CD4-positive, alpha-beta T cell (primary cell): ENCODE data around the gene CADM2. TPM values are rescaled to one million over a fixed set of nuclear protein-coding genes. Genes with fewer than 3 reads are reported as not detected.

ENCODE experiments used
- ATAC-seq: fragments of 200-7000 bp; cut with Tn5 transposase; one replicate; pipeline ENCODE4 v1.10.0; 2022; ENCODE audit warnings: mild to moderate bottlenecking; ENCODE audit not compliant: poor library complexity
- CTCF ChIA-PET: fragments of 350-600 bp; sonication (Branson Sonifier 250); formaldehyde crosslinking; loops from one replicate; lab custom pipeline; 2021; ENCODE audit warnings: antibody characterized with exemption, inconsistent platforms; lab: Charles Lee
- POLR2A ChIA-PET: fragments of 350-600 bp; sonication (Branson Sonifier 250); formaldehyde crosslinking; loops from one replicate; lab custom pipeline; 2021; ENCODE audit warnings: antibody characterized with exemption, inconsistent platforms; lab: Charles Lee
- DNase-seq, 14 experiments: peaks; one replicate each; pipeline ENCODE4 v3.0.0-alpha.2; 2013 to 2020; ENCODE audit warnings: mixed read lengths in 2 of 14
- H3K27ac ChIP-seq, 2 donors: one replicate each; pipeline versions ENCODE4 v1.5.1 to v1.7.0; 2013; ENCODE audit warnings: low read length in 2 of 2, low read depth in 1 of 2, mild to moderate bottlenecking in 1 of 2
- H3K27me3 ChIP-seq, 2 experiments: 1 replicate in 1 of 2; 2 replicates in 1 of 2; pipeline versions ENCODE4 v1.6.1 to v1.7.0; 2013; ENCODE audit warnings: low read length in 2 of 2, control low read depth in 1 of 2, mild to moderate bottlenecking in 1 of 2, moderate library complexity in 1 of 2; ENCODE audit not compliant: insufficient read depth in 2 of 2, control insufficient read depth in 1 of 2
- H3K36me3 ChIP-seq: one replicate; pipeline ENCODE4 v1.6.1; 2013; ENCODE audit warnings: low read length, control low read depth; ENCODE audit not compliant: insufficient read depth
- H3K4me1 ChIP-seq: one replicate; pipeline ENCODE4 v1.6.1; 2013; ENCODE audit warnings: low read length, control low read depth; ENCODE audit not compliant: insufficient read depth
- H3K4me3 ChIP-seq: one replicate; pipeline ENCODE4 v1.5.1; 2013; ENCODE audit warnings: mild to moderate bottlenecking, low read length, moderate library complexity
- H3K9me3 ChIP-seq, 2 experiments: 1 replicate in 1 of 2; 2 replicates in 1 of 2; pipeline versions ENCODE4 v1.6.1 to v1.7.0; 2013; ENCODE audit warnings: low read length in 2 of 2, mild to moderate bottlenecking in 2 of 2, control low read depth in 1 of 2, moderate library complexity in 1 of 2; ENCODE audit not compliant: control insufficient read depth in 1 of 2, insufficient read depth in 1 of 2
- H3K27ac Mint-ChIP-seq: one replicate; pipeline ENCODE4 v1.8.0; 2020; ENCODE audit warnings: mixed read lengths
- H3K27me3 Mint-ChIP-seq: one replicate; pipeline ENCODE4 v1.8.0; 2021; ENCODE audit warnings: mixed read lengths
- H3K36me3 Mint-ChIP-seq: one replicate; pipeline ENCODE4 v1.8.0; 2021; ENCODE audit warnings: low read depth, mixed read lengths
- H3K4me1 Mint-ChIP-seq: one replicate; pipeline ENCODE4 v1.8.0; 2021; ENCODE audit warnings: low read depth, mixed read lengths
- H3K4me3 Mint-ChIP-seq: one replicate; pipeline ENCODE4 v1.8.0; 2020; ENCODE audit warnings: mild to moderate bottlenecking, mixed read lengths
- H3K9me3 Mint-ChIP-seq: one replicate; pipeline ENCODE4 v1.8.0; 2020; ENCODE audit warnings: mixed read lengths
- CTCF ChIP-seq: fragments of 200-600 bp; IDR thresholded peaks from one replicate; pipeline ENCODE4 v1.8.0; 2022; ENCODE audit warnings: antibody characterized with exemption, mild to moderate bottlenecking
- intact Hi-C, 2 experiments: fragments of 100-400 bp; cut with DNase I in 1 of 2; cut with micrococcal nuclease in 1 of 2; formaldehyde crosslinking; loops; one replicate each; pipeline versions ENCODE4 v1.15.1 to v1.9.0; 2023 to 2025; cut with DNase I, micrococcal nuclease
- total RNA-seq, 174 experiments: library from RNA in 2 of 174; stranded (reverse) in 2 of 174; gene quantifications; one replicate each; pipeline ENCODE4 v1.2.3 and lab custom pipeline; 2021 to 2026

Gene CADM2
- total RNA-seq, 2 experiments from 2014 or later, result 0.03 to 0.11 TPM

GRCh38 chr3:85678713-85679112, 719.9 kb downstream of the CADM2 start:
- CTCF ChIA-PET, result no interaction called here
- DNase-seq (no peak), ATAC-seq (no peak)
- H3K27ac ChIP-seq, result no peak overlapping the region
- Mint-ChIP-seq H3K36me3 (no peaks in the 10 kb centered on the region), H3K27me3 (no peaks in the 10 kb centered on the region), H3K4me1 (no peaks in the 10 kb centered on the region), H3K27ac (no peak overlapping the region), H3K4me3 (no peak overlapping the region), H3K9me3 (no peaks in the 10 kb centered on the region)
- no peaks in the 10 kb centered on the region for H3K4me1 ChIP-seq
- no peaks in the 10 kb centered on the region for H3K27me3 ChIP-seq
- POLR2A ChIA-PET, result no interaction called here
- no peak overlapping the region for H3K4me3 ChIP-seq
- intact Hi-C loops, result no loop called here
- H3K36me3 ChIP-seq, result no peaks in the 10 kb centered on the region
- no peaks in the 10 kb centered on the region for H3K9me3 ChIP-seq
- no peak for TF ChIP-seq CTCF

- no peak for TF ChIP-seq CTCF
- intact Hi-C loops, result no loop called here
- Mint-ChIP-seq H3K9me3 (no peaks in the 10 kb centered on the region), H3K27me3 (no peaks in the 10 kb centered on the region), H3K36me3 (no peaks in the 10 kb centered on the region), H3K4me3 (no peak overlapping the region), H3K27ac (no peak overlapping the region), H3K4me1 (no peaks in the 10 kb centered on the region)
- H3K27ac ChIP-seq, result no peak overlapping the region
- H3K4me1 ChIP-seq, result no peaks in the 10 kb centered on the region
- H3K36me3 ChIP-seq, result no peaks in the 10 kb centered on the region
- DNase-seq (no peak), ATAC-seq (no peak)
- no peak overlapping the region for H3K4me3 ChIP-seq
- ChIA-PET CTCF (no interaction called here), POLR2A (no interaction called here)
- no peaks in the 10 kb centered on the region for H3K27me3 ChIP-seq
- peaks cover 0 to 9% of the 10 kb centered on the region in 2 experiments for H3K9me3 ChIP-seq
Measured at GRCh38 chr3:85681906-85682305, 723.1 kb downstream of the CADM2 start.

GRCh38 chr3:85691196-85691595, 732.4 kb downstream of the CADM2 start:
- Mint-ChIP-seq H3K27ac (no peak overlapping the region), H3K36me3 (no peaks in the 10 kb centered on the region), H3K9me3 (peaks cover 6% of the 10 kb centered on the region), H3K27me3 (no peaks in the 10 kb centered on the region), H3K4me1 (no peaks in the 10 kb centered on the region), H3K4me3 (no peak overlapping the region)
- Histone ChIP-seq H3K4me3 (no peak overlapping the region), H3K27ac (no peak overlapping the region), H3K9me3 (peaks cover 0 to 11% of the 10 kb centered on the region in 2 experiments), H3K4me1 (no peaks in the 10 kb centered on the region), H3K27me3 (no peaks in the 10 kb centered on the region), H3K36me3 (no peaks in the 10 kb centered on the region)
- intact Hi-C loops, result no loop called here
- ChIA-PET CTCF (no interaction called here), POLR2A (no interaction called here)
- ATAC-seq (no peak), DNase-seq (no peak)
- no peak for TF ChIP-seq CTCF
